ENCODE data around the gene PARD3B. TPM values are rescaled to one million over a fixed set of nuclear protein-coding genes. Genes with fewer than 3 reads are reported as not detected.

Gene PARD3B
- total and polyA plus RNA-seq, 2 of the 13 experiments (the other 11 are each of a cell fraction or from before 2014, with no cell fraction given): 0.71 to 2.3 TPM

DNA sequence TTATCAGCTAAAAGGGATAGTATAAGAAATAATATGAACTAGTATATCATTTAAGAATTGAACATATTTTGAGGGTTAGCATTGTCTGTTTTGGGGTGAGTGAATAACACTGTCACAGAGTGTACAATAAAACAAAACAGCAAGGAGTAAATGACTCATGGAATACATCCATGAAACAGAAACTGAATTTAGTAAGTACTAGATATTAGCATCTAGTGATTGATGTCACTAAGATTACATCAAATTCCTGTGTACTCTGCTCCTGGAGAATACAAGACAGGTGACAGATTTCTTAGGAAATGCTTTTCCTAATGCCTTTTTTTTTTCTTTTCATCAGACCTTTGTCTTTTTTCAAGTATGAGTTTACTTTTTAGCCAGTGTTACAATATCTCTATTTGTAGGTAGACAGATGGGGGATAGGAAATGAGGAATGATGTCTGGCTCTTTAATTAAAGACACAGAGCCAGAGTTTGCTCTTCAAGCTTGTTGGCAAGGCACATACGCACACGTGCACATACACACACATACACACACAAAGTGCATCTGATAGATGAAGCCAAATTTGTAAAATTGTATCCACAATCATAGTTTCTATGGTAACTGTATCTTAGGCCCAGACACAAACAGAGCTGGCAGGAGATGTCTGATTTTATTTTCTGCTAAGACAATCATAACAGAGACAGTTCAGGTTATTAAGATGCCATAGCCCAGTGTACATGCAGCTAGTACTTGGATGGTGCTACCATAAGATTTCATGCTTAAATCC, 998.8 kb downstream of the PARD3B start (continued):
- TF ChIP-seq, protein P1, sequence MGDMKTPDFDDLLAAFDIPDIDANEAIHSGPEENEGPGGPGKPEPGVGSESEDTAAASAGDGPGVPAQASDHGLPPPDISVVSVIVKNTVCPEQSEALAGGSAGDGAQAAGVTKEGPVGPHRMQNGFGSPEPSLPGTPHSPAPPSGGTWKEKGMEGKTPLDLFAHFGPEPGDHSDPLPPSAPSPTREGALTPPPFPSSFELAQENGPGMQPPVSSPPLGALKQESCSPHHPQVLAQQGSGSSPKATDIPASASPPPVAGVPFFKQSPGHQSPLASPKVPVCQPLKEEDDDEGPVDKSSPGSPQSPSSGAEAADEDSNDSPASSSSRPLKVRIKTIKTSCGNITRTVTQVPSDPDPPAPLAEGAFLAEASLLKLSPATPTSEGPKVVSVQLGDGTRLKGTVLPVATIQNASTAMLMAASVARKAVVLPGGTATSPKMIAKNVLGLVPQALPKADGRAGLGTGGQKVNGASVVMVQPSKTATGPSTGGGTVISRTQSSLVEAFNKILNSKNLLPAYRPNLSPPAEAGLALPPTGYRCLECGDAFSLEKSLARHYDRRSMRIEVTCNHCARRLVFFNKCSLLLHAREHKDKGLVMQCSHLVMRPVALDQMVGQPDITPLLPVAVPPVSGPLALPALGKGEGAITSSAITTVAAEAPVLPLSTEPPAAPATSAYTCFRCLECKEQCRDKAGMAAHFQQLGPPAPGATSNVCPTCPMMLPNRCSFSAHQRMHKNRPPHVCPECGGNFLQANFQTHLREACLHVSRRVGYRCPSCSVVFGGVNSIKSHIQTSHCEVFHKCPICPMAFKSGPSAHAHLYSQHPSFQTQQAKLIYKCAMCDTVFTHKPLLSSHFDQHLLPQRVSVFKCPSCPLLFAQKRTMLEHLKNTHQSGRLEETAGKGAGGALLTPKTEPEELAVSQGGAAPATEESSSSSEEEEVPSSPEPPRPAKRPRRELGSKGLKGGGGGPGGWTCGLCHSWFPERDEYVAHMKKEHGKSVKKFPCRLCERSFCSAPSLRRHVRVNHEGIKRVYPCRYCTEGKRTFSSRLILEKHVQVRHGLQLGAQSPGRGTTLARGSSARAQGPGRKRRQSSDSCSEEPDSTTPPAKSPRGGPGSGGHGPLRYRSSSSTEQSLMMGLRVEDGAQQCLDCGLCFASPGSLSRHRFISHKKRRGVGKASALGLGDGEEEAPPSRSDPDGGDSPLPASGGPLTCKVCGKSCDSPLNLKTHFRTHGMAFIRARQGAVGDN (CRISPR knock-in tag; IDR thresholded peaks at IDR 0.05): no peak
- TF ChIP-seq, protein P2, sequence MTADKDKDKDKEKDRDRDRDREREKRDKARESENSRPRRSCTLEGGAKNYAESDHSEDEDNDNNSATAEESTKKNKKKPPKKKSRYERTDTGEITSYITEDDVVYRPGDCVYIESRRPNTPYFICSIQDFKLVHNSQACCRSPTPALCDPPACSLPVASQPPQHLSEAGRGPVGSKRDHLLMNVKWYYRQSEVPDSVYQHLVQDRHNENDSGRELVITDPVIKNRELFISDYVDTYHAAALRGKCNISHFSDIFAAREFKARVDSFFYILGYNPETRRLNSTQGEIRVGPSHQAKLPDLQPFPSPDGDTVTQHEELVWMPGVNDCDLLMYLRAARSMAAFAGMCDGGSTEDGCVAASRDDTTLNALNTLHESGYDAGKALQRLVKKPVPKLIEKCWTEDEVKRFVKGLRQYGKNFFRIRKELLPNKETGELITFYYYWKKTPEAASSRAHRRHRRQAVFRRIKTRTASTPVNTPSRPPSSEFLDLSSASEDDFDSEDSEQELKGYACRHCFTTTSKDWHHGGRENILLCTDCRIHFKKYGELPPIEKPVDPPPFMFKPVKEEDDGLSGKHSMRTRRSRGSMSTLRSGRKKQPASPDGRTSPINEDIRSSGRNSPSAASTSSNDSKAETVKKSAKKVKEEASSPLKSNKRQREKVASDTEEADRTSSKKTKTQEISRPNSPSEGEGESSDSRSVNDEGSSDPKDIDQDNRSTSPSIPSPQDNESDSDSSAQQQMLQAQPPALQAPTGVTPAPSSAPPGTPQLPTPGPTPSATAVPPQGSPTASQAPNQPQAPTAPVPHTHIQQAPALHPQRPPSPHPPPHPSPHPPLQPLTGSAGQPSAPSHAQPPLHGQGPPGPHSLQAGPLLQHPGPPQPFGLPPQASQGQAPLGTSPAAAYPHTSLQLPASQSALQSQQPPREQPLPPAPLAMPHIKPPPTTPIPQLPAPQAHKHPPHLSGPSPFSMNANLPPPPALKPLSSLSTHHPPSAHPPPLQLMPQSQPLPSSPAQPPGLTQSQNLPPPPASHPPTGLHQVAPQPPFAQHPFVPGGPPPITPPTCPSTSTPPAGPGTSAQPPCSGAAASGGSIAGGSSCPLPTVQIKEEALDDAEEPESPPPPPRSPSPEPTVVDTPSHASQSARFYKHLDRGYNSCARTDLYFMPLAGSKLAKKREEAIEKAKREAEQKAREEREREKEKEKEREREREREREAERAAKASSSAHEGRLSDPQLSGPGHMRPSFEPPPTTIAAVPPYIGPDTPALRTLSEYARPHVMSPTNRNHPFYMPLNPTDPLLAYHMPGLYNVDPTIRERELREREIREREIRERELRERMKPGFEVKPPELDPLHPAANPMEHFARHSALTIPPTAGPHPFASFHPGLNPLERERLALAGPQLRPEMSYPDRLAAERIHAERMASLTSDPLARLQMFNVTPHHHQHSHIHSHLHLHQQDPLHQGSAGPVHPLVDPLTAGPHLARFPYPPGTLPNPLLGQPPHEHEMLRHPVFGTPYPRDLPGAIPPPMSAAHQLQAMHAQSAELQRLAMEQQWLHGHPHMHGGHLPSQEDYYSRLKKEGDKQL (CRISPR knock-in tag; IDR thresholded peaks at IDR 0.05; ENCODE audit: low read depth): no peak
- TF ChIP-seq ZNF431 (CRISPR knock-in tag; IDR thresholded peaks at IDR 0.05; ENCODE audit: borderline replicate concordance, low read depth) (no peak), XBP1 (CRISPR knock-in tag; IDR thresholded peaks at IDR 0.05) (no peak), GZF1 (CRISPR knock-in tag; IDR thresholded peaks at IDR 0.05) (no peak), ATF7-NPFF (CRISPR knock-in tag; IDR thresholded peaks at IDR 0.05; ENCODE audit: low read depth) (no peak)

Data from HepG2 (cell line).